ENCODE measurements around the gene AGPAT2.
"Not testable (repeated sequence)": the region's sequence is repeated elsewhere in the genome, so short reads cannot be mapped to it uniquely, and the experiment has no call there.

AGPAT2 gene

DNA sequence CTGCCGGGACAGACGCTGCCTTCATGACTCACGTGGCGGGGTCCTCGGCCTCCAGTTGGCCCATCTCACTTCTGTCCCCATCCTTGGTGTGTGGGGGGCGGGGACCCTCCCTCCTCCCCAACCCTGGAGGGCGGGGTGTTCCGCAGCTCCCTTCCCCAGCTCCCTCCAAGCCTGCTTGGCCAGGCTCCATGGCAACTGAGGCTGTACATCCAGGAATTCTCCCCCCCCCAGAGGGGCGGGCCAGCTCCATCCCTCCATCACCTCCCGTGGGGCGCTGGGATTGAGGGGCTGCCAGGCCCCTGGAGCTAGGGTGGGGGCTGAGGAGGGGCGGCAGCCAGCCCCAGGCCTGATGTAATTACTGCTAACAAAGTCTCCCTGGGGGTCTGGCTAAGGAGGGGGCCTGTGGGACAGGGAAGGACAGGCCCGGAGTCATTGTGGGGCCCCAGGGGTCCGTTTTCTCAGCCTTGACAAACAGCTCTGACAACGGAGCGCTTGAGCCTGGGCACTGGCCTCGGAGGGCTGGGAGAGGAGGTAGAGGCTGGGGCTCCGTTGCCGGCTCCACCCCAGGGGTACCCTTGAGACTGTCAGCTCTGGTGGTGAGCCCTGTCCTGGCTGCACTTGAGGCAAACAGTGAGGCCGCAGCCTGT lies 33.1 kb upstream of the AGPAT2 start:
- DNase-seq: no peak

DNA sequence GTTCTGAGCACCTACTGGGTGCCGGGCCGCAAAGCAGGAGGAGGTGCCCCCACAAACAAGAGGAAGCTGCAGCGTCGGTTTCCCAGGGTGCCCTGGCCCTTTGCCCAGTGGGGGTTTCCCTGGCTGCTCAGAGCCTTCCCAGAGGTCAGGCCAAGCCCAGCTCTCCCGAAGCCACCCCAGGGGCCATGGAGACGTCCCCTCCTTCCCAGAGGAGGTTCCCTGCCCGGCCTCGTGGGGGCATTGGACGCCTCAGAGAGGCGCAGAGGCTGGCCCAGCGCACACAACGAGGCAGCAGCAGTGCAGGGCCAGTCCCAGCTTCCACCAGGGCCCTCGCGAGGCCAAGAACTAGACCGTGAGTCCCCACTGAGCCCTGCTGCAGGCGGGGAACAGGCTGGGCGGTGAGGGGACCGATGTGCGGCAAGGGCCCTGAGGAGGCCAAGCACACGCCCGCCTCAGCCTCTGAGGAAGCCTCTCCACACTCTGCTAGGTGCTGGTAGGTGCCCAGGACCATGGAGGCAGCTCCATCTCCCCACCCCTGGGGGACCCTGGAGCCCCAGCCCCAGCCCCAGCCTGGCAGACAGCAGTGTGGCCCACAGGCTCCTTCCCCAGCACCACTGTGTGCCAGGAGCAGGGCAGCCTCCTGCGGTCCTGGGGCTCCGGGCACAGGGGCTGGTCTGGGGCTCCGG lies 32.1 kb upstream of the AGPAT2 start:
- DNase-seq: no peak

GRCh38 chr9:136718345-136719194 lies 31.3 kb upstream of the AGPAT2 start:
- DNase-seq: no peak

DNA sequence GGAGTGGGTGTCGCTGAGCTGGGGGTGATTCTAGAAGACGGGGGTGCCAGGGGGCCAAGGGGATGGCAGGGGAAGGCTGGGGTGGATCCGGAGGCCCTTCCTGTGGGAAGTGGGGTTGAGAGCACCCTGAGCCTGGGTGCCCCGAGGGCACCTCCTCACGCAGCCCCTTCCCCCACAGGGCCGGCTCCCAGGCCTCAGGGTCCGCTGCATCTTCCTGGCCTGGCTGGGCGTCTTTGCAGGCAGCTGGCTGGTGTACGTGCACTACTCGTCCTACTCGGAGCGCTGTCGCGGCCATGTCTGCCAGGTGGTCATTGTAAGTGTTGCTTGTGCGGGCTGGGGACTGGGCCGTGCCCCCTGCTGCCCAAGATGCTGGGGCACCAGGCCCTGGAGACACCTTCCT lies 30.1 kb upstream of the AGPAT2 start:
- DNase-seq: no peak

- no peak for DNase-seq
These were observed 27.6 kb upstream of the AGPAT2 start for GRCh38 chr9:136714893-136715274.

- no peak for DNase-seq
These were observed 27.0 kb upstream of the AGPAT2 start for GRCh38 chr9:136714096-136714892.

- peak; percentile 15 for DNase-seq
These were observed 26.3 kb upstream of the AGPAT2 start for GRCh38 chr9:136713550-136713949.

GRCh38 chr9:136712690-136713544 lies 25.7 kb upstream of the AGPAT2 start:
- no peak for DNase-seq

- DNase-seq: peak; percentile 56
These were observed 24.8 kb upstream of the AGPAT2 start, which contains the start of gene DIPK1B for GRCh38 chr9:136711751-136712689. Gene DIPK1B (plus strand): TSS chr9:136712572. CDS start chr9:136712666, 94 bp downstream.

DNA sequence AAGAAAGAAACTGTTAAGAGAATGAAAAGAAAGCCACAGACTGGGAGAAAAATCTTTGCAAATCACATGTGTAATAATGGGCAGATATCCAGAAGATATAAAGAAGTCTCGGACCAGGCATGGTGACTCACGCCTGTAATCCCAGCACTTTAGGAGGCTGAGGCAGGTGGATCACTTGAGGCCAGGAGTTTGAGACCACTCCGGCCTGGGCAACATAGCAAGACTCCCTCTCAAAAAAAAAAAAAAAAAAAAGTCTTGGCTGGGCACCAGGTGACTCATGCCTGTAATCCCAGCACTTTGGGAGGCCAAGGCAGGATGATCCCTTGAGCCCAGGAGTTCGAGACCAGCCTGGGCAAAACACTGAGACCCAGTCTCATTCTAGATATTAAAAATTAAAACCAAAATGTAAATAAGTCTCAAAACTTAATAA lies 24.0 kb upstream of the AGPAT2 start:
- DNase-seq: not testable (repeated sequence)

- no peak for DNase-seq
These were observed 23.3 kb upstream of the AGPAT2 start for GRCh38 chr9:136710543-136710942.

- DNase-seq: no peak
These were observed 22.3 kb upstream of the AGPAT2 start for GRCh38 chr9:136709454-136710109.

- DNase-seq: no peak
These were observed 20.7 kb upstream of the AGPAT2 start for GRCh38 chr9:136707849-136708517.

GRCh38 chr9:136707011-136707410 lies 19.8 kb upstream of the AGPAT2 start:
- no peak for DNase-seq

GRCh38 chr9:136705564-136705963 lies 18.3 kb upstream of the AGPAT2 start:
- no peak for DNase-seq

DNA sequence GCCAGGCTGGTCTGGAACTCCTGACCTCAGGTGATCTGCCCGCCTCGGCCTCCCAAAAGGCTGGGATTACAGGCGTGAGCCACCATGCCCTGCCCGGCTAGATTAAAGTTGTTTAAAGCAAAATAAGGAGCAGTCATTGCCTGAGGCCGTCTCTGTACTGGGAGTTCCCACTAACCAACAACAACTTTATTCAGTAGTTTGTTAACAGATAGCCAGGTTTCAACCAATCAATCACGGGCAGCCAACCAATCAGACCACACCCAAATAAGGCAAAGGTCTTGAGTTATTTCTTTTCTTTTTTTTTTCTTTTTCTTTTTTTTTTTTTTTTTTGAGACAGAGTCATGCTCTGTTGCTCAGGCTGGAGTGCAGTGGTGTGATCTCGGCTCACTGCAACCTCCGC lies 17.5 kb upstream of the AGPAT2 start:
- not testable (repeated sequence) for DNase-seq

GRCh38 chr9:136703276-136703860 lies 16.1 kb upstream of the AGPAT2 start:
- no peak for DNase-seq

DNA sequence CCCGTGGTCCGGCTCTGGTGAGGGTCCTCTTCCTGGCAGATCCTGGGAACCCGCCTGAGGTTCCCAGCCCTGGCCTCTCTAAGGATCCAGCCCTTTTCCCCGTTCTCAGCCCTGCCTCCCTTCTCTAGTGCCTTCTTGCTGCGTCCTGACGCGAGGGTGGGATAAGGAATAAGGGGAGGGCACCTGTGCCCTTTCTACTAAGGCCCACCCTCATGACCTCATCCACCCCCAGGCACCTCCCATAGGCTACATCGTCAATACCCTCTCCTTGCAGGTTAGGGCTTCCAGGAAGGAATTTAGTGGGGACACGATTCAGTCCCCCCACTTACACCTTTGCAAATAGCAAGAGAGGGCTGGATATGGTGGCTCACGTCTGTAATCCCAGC lies 14.4 kb upstream of the AGPAT2 start:
- DNase-seq: no peak
